Measurements from ENCODE around the gene PARD6A. TPM values are rescaled to one million over a fixed set of nuclear protein-coding genes. Genes with fewer than 3 reads are reported as not detected.

Gene PARD6A
- total RNA-seq, 2 experiments from 2014 or later: 6.3 to 7.2 TPM

GRCh38 chr16:67636713-67637112 lies 24.0 kb upstream of the PARD6A start:
- Mint-ChIP-seq H3K9me3 (no peaks in the 10 kb centered on the region), H3K36me3 (ENCODE audit: low read depth) (peaks cover 30% of the 10 kb centered on the region), H3K27me3 (no peaks in the 10 kb centered on the region), H3K27ac (no peak overlapping the region), H3K4me1 (ENCODE audit: low read depth) (no peaks in the 10 kb centered on the region), H3K4me3 (no peak overlapping the region)
- intact Hi-C loops (cut with micrococcal nuclease): no loop called here
- POLR2A ChIA-PET: no interaction called here
- ATAC-seq: no peak
- no peak for TF ChIP-seq CTCF (IDR thresholded peaks at IDR 0.05)
- CTCF ChIA-PET: interaction anchor here (1.1 to 11.5 kb wide), 2 partner anchors 91 to 143 kb away, joined by 3 to 224 read pairs; no protein-coding TSS in a partner anchor
- no peak for DNase-seq

- no peaks in the 10 kb centered on the region for H3K9me3 Mint-ChIP-seq
Measured at GRCh38 chr16:67637625-67638024, 23.1 kb upstream of the PARD6A start.

GRCh38 chr16:67641779-67642708 lies 18.7 kb upstream of the PARD6A start:
- intact Hi-C loops (cut with micrococcal nuclease): no loop called here
- DNase-seq (no peak), ATAC-seq (no peak)
- Mint-ChIP-seq H3K4me1 (ENCODE audit: low read depth) (peaks cover 11% of the 10 kb centered on the region), H3K4me3 (no peak overlapping the region), H3K27me3 (no peaks in the 10 kb centered on the region), H3K9me3 (no peaks in the 10 kb centered on the region), H3K36me3 (ENCODE audit: low read depth) (peaks cover 14% of the 10 kb centered on the region), H3K27ac (no peak overlapping the region)
- ChIA-PET POLR2A (interaction anchor here (0.7 to 4.6 kb wide), 5 partner anchors 9 to 95 kb away, joined by 3 to 40 read pairs (median 4); no protein-coding TSS in a partner anchor), CTCF (interaction anchor here (0.6 to 11.5 kb wide), 9 partner anchors 15 to 121 kb away, joined by 3 to 224 read pairs (median 3); partner anchors contain the start of gene CTCF)
- TF ChIP-seq CTCF (IDR thresholded peaks at IDR 0.05): no peak

More at GRCh38 chr16:67637625-67638024, 23.1 kb upstream of the PARD6A start:
- no peak overlapping the region for H3K4me3 Mint-ChIP-seq
- H3K4me1 Mint-ChIP-seq (ENCODE audit: low read depth): no peaks in the 10 kb centered on the region
- POLR2A ChIA-PET: no interaction called here
- TF ChIP-seq CTCF (IDR thresholded peaks at IDR 0.05): no peak
- CTCF ChIA-PET: interaction anchor here (1.0 to 11.5 kb wide), 4 partner anchors 75 to 143 kb away, joined by 3 to 224 read pairs (median 68); partner anchors contain the start of gene CTCF
- no peaks in the 10 kb centered on the region for H3K27me3 Mint-ChIP-seq
- H3K27ac Mint-ChIP-seq: no peak overlapping the region
- ATAC-seq (no peak), DNase-seq (no peak)
- intact Hi-C loops (cut with micrococcal nuclease): no loop called here
- H3K36me3 Mint-ChIP-seq (ENCODE audit: low read depth): peaks cover 24% of the 10 kb centered on the region

- intact Hi-C loops (cut with micrococcal nuclease): loop anchor here (2.0 kb wide), 1 partner anchor 97 kb away; no protein-coding TSS in a partner anchor
- CTCF ChIA-PET: interaction anchor here (0.7 to 11.5 kb wide), 28 partner anchors 8 to 571 kb away, joined by 3 to 224 read pairs (median 7); partner anchors contain the start of genes ACD, ATP6V0D1, C16orf86 and CTCF
- peaks cover 13% of the 10 kb centered on the region for H3K4me1 Mint-ChIP-seq (ENCODE audit: low read depth)
Measured at GRCh38 chr16:67644038-67644437, 16.7 kb upstream of the PARD6A start.

More at GRCh38 chr16:67644038-67644437, 16.7 kb upstream of the PARD6A start:
- H3K36me3 Mint-ChIP-seq (ENCODE audit: low read depth): peaks cover 15% of the 10 kb centered on the region
- no peak for ATAC-seq
- H3K27me3 Mint-ChIP-seq: no peaks in the 10 kb centered on the region
- H3K4me3 Mint-ChIP-seq: peak overlapping the region; percentile 71
- TF ChIP-seq CTCF (IDR thresholded peaks at IDR 0.05): no peak
- POLR2A ChIA-PET: interaction anchor here (1.8 to 9.2 kb wide), 6 partner anchors 16 to 127 kb away, joined by 7 to 100 read pairs (median 18); partner anchors contain the start of genes ACD, C16orf86, CTCF and ENKD1
- H3K27ac Mint-ChIP-seq: peak overlapping the region; percentile 84
- no peaks in the 10 kb centered on the region for H3K9me3 Mint-ChIP-seq
- DNase-seq: no peak
